ENCODE data around the gene SEC61G.

The SEC61G gene

GRCh38 chr7:54758702-54759592 lies at the start of gene SEC61G:
SEC61G (minus strand) TSS chr7:54759211; CDS start chr7:54757588, 1,623 bp downstream.
- peak; percentile 94 for DNase-seq

DNA sequence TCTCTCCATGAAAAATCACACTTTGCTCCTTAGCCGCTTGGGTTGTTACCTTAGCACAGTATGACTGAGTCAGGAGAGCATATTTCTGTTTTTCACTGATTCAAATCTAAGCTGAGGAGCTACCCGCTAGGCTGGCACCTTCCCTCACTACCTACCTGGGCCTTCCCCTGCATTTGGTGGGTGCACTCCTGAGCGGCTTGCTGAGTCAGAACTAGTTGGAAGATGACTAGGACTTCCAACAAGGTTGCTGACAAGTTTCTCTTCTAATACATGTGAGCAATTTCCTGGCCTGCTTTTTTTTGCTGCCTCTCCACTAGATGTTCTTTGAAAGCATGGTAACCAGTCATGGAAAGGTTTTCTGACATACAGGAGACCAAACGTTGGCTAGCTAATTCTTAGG lies 43.8 kb upstream of the SEC61G start:
- peak; percentile 74 for DNase-seq

DNA sequence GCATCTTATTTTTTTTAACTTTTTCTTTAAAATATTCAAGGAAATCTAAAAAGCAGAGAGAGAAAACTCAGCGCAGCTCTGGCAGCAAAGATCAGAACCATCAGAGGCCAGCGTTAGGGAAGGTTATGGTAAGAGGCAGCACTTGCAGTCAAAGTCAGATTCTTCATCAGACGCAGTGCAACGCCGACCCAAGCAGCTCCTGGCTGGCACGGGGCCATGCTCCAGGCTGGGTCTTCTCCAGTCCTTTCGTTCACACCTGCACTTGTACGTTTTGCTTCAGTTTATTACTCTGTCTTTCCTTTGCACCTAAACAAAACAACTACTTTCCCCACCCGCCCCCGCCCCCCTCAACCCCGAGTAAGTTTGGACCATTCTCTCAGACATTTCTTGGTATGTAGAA lies 43.1 kb upstream of the SEC61G start:
- DNase-seq, result no peak

DNA sequence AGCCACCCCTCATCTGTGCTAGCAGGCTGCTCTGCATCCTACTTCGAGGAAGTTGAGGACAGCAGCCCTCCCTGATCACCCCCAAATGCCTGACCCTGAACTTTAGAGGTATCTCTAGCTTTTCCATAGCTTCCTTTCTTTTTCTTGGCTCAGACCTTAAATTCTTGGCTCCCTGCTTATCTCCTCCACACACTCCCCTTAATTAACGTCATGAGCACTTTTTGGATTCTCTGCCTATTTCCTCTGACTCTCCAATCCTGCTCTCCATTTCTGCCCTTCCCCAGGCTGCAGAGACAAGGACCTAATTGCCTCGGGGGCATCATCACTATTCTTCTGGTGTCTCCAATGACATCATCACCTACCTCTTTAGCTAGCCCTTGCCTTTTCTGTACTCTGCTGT lies 40.8 kb upstream of the SEC61G start:
- peak; percentile 88 for DNase-seq

DNA sequence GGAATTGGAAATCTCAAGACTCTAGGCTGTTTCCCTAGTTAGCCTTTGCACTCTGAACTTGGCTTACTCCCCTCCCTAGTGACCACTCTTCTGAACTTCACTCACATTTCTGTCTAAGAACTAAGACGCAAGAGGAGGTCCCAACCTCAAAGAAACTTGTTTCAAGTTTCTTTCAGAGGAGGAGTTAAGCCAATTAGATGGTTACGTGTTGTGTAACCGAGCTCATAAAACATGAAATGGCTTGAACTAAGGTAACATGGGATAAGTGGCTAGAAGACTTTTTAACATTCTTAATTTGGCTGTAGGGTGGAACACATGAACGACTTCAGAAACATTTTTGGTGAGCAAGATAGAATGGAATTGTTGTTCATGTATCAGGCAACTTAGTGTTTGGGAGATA lies 39.5 kb upstream of the SEC61G start:
- no peak for DNase-seq

GRCh38 chr7:54796853-54797252 lies 37.8 kb upstream of the SEC61G start:
- DNase-seq, result no peak

DNA sequence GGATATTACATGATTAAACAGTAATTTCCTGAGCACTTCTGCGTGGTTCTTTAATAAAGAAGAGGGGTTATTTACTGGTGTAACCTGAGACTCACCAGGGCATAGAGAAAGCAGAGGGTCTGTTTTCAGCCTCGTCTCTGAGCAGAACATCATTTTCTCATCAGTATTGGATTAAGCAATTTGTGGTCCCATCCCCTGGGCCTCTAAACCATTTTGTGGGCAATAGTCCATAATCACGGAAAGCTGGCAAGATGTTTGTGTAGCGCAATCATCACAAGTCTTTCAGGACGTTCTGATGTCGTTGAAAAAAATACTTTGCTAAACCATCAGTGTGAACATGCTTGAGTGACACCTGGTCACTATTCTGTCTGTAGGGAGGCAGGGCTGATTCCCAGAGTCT lies 37.1 kb upstream of the SEC61G start:
- no peak for DNase-seq

DNA sequence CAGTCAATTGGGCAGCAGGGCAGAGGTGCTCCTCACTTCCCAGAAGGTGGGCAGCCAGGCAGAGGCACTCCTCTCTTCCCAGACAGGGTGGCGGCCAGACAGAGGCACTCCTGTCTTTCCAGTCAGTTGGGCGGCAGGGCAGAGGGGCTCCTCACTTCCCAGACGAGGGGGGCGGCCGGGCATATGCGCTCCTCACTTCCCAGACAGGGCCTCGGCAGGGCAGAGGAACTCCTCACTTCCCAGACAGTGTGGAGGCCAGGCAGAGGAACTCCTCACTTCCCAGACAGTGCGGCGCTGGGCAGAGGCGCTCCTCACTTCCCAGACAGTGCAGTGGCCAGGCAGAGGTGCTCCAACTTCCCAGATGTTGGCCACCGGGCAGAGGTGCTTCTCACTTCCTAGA lies 33.4 kb upstream of the SEC61G start:
- no peak for DNase-seq

- DNase-seq, result peak; percentile 61
Observed at GRCh38 chr7:54788664-54789063, 29.7 kb upstream of the SEC61G start.

DNA sequence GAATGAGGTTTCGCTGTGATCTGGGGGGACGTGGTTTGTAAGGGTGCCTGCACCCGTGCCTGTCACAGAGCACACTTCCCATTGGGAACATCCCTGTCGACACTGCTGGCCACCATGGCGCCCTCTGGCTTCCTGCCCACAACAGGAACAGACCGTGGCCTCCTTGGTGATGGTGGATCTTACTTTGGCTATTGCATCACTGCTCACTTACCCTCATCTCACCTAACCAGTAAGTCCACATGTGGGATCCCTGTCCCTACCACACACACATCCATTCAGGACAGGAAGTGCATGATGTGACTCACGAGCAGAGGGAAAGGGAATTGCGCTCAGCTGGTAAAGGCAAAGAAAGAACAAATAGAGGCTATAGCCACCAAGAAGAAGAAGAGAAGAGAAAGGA lies 26.2 kb upstream of the SEC61G start:
- no peak for DNase-seq

- DNase-seq, result no peak
Observed at GRCh38 chr7:54783952-54784351, 24.9 kb upstream of the SEC61G start.

- no peak for DNase-seq
Observed at GRCh38 chr7:54782829-54783228, 23.8 kb upstream of the SEC61G start.

DNA sequence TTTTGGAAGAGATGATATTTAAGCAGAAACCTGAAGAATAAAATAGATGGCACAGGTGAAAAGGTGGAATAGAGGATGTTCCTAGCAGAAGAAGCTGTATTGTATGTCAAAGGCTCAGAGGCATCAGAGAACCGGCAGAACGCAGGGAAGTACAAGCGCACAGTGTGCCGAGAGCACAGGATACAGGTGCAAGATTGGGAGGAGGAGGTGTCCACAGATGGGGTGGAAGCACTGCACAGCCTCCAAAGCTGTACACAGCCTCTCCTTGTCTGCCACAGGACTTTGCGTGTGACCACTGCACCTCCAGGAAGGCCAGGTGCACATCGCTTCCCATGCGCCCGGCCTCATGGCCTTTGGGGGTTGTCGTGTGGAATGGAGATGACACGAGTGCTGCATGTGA lies 23.3 kb upstream of the SEC61G start:
- DNase-seq, result no peak

- no peak for DNase-seq
Observed at GRCh38 chr7:54781134-54781920, 22.3 kb upstream of the SEC61G start.

DNA sequence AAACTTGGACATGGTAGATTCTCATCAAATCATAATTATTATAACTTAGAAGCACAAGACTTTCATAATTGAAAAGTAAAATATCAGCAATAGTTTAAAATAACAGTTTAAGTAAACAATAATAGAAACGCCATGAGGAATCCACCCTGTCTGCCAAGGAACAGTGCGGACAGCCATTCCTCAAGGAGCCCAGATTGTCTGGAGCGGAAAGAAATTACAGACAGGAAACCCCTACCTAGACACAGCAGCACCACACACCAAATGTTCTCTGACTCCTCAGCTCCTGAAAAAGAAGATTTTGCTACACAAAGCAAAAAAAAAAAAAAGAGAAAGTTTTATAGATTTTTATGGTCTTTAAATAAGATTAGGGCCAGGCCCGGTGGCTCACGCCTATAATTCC lies 21.5 kb upstream of the SEC61G start:
- no peak for DNase-seq

GRCh38 chr7:54778696-54779540 lies 19.9 kb upstream of the SEC61G start:
- no peak for DNase-seq

DNA sequence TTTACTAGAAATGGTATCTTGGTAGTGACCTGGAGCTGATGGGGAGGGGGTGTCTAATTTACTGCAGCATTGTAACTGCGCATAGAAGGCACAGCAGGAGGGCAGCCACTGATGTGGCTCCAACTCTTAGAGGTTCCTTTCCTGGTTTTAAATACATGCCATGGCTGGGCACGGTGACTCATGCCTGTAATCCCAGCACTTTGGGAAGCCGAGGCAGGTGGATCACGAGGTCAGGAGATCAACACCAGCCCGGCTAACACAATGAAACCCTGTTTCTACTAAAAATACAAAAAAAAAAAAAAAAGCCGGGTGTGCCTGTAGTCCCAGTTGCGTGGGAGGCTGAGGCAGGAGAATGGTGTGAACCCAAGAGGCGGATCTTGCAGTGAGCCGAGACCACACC lies 19.2 kb upstream of the SEC61G start:
- DNase-seq, result no peak

GRCh38 chr7:54774785-54775740 lies 16.1 kb upstream of the SEC61G start:
- DNase-seq, result no peak

- peak; percentile 72 for DNase-seq
Observed at GRCh38 chr7:54773472-54774399, 14.7 kb upstream of the SEC61G start.

GRCh38 chr7:54769203-54769602 lies 10.2 kb upstream of the SEC61G start:
- DNase-seq, result no peak

- DNase-seq, result no peak
Observed at GRCh38 chr7:54764861-54765260, 5.8 kb upstream of the SEC61G start.

All from NCI-H226 (cell line).